ENCODE data around the gene NCOA7.

DNA sequence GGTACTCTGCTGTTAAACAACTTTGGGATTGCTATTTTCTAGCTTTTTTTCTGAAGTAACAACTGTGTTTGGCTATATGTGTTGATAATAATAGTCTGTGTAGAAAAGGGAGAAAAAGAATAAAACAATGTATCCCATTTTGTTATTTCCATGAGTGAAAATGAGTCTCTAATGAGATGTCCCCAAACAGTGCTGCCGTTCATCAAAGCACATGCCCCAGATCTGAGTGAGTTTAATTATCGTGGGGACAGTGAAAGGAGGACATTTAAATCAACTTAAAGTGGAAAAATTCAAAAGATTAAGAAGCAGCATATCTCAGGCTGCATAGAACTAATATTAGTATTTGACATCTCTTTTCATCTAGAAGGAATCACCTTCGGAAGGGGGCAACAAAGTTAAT is 59.6 kb downstream of the NCOA7 start:
- no peak for TF ChIP-seq POLR2A (IDR thresholded peaks at IDR 0.05)
- TF ChIP-seq, protein P1, sequence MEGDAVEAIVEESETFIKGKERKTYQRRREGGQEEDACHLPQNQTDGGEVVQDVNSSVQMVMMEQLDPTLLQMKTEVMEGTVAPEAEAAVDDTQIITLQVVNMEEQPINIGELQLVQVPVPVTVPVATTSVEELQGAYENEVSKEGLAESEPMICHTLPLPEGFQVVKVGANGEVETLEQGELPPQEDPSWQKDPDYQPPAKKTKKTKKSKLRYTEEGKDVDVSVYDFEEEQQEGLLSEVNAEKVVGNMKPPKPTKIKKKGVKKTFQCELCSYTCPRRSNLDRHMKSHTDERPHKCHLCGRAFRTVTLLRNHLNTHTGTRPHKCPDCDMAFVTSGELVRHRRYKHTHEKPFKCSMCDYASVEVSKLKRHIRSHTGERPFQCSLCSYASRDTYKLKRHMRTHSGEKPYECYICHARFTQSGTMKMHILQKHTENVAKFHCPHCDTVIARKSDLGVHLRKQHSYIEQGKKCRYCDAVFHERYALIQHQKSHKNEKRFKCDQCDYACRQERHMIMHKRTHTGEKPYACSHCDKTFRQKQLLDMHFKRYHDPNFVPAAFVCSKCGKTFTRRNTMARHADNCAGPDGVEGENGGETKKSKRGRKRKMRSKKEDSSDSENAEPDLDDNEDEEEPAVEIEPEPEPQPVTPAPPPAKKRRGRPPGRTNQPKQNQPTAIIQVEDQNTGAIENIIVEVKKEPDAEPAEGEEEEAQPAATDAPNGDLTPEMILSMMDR (IDR thresholded peaks at IDR 0.05) = no peak
